Measurements from ENCODE around the gene PJA2. TPM values are rescaled to one million over a fixed set of nuclear protein-coding genes. Genes with fewer than 3 reads are reported as not detected.
"Not testable (repeated sequence)": the region's sequence is repeated elsewhere in the genome, so short reads cannot be mapped to it uniquely, and the experiment has no call there.

Gene PJA2, protein sequence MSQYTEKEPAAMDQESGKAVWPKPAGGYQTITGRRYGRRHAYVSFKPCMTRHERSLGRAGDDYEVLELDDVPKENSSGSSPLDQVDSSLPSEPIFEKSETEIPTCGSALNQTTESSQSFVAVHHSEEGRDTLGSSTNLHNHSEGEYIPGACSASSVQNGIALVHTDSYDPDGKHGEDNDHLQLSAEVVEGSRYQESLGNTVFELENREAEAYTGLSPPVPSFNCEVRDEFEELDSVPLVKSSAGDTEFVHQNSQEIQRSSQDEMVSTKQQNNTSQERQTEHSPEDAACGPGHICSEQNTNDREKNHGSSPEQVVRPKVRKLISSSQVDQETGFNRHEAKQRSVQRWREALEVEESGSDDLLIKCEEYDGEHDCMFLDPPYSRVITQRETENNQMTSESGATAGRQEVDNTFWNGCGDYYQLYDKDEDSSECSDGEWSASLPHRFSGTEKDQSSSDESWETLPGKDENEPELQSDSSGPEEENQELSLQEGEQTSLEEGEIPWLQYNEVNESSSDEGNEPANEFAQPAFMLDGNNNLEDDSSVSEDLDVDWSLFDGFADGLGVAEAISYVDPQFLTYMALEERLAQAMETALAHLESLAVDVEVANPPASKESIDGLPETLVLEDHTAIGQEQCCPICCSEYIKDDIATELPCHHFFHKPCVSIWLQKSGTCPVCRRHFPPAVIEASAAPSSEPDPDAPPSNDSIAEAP
- 79.4 TPM for polyA plus RNA-seq (2013, experiment 1 of 2; ENCODE audit: insufficient read length)
- polyA plus RNA-seq (2013, experiment 2 of 2; ENCODE audit: insufficient read length): 76.0 TPM

DNA sequence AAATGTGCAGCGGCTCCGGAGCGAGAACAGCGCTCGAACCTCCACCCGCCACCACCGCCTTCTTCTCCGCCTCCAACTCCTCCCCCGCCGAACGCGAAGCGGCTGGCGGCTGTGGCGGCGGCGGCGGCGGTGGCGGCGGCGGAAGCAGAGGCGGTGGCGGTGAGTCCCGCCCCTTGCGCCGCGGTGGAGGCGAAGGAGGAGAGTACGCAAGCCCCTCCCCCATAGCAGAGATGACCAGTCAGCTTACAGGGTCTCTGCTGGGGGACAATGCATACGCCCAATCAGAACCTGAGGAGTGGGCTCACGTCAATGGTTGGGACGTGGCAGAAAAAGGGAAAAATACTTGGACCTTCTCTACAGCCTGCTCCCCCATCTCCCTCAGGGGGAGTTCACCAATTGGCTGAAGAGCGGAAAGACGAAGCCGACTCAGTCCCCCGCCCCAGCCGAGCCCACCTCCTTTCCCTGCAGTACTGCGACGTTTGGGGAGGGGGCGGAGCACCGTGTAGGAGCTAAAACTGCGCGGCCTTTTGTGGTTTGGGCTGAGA, at the start of gene PJA2:
Gene PJA2 (minus strand): TSS at position 131 of the 545 bp plus-strand sequence. CDS start 26,541 bp downstream, outside the sequence.
- peak; percentile 100 for DNase-seq

DNA sequence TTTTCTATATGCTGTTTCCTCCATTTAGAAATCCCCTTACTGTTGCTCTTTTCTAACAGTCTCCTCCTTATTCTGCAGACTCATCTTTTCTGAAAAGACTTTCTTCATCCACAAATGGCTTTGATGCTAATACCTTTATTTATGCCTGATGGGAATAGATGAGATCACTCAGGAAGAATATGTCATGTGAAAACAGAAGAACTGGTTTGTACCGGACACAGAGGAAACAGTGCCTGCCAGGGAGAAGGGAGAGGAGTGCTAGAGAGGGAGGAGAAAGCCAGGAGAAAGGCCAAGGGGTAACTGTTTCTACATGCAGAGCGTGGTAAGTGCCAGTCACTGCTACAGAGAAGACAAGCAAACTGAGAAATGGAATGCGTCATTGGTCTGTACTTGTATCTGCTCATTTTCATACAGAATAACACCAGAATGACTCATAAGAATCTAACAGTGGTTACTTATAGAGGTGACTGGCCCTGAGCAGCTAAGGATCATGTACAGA, 45.9 kb upstream of the PJA2 start:
- peak; percentile 95 for DNase-seq

DNA sequence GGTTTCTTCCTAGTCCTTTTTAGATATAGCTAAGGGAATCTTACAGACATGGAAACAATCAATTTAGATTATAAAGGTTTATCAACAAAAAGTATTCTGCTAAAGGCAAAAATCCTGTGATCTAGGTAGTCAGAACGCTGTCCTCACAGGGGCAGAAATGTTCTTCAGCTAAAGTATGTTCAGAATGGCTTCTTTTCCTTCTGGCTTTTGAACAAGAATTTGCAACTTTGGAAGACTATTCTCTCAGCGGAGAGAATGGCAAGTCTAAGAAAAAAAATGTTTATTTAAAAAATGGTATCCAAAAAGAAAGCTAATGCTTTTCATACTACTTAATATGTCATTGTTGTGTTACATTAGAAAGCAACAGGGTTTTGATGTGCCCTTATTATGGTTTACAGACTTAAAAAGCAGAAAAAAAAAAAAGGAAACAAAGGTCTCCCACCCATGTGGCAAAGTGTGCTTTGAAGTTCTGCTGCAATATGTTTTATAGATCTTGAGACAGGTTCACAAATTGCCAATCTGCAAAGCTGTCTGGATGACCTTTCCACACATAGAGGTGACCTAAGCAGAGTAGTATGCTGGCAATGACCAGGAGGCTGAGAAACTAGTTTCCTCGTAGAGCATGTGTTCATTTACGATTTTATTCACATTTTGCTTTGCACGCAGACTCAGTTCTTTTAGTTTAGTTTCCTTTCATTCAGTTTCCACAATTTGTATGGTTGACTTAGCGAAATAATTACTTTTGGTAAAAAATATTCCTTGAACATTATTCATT, 45.1 kb upstream of the PJA2 start:
- peak; percentile 37 for DNase-seq

DNA sequence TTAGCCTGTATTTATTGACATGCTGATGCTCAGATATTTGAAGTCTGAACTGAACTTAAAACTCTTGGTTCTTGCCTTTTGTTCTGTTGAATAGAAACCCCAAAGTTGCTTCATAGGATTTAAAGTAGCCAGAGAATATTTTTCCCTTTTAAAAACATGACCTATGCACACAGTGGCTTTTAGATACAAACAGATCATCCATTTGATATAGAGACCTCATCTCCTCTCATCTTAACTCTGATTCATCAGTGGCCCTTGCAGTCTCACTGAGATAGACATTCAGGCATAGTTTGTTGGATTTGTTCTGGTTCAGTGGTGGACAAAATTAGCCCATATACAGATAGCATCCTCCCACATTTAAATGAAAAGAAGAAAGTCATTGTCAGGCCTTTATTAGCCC, 43.5 kb upstream of the PJA2 start:
- no peak for DNase-seq

DNA sequence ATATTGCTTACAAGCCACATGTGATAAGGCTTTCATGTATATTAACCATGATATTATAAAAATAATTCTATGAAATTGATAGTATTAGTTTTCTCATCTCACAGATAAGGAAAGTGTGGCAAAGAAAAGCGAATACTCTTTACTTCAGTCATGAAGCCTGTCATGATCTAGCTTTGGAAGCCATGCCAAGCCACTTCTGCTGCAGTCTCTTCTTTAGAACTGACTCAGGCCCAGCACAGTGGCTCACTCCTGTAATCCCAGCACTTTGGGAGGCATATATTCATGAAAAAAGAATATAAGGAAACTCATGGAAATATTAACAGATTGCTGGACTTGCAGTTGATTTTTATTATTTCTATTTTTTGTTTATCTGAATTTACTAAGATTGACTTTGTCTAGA, 42.9 kb upstream of the PJA2 start:
- DNase-seq: no peak

DNA sequence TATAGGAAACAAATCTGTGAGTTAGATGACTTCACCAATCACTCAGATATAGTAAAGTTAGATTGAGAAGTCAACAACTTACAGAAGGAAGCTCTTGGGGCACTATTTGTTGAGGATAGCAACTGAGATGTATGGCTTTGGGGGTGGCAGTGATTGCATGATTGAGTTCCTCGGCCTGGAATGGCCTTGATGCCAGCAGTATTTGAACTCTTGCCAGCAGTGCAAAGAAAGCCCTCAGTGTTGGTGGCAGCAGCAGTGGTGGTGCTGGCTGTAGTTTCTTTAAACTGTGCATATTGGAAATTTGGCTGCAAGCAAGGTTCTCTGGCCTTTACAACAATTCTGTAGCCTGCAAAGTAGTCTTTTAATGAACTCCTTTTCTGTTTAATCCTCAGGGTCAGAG, 41.4 kb upstream of the PJA2 start:
- DNase-seq: no peak

DNA sequence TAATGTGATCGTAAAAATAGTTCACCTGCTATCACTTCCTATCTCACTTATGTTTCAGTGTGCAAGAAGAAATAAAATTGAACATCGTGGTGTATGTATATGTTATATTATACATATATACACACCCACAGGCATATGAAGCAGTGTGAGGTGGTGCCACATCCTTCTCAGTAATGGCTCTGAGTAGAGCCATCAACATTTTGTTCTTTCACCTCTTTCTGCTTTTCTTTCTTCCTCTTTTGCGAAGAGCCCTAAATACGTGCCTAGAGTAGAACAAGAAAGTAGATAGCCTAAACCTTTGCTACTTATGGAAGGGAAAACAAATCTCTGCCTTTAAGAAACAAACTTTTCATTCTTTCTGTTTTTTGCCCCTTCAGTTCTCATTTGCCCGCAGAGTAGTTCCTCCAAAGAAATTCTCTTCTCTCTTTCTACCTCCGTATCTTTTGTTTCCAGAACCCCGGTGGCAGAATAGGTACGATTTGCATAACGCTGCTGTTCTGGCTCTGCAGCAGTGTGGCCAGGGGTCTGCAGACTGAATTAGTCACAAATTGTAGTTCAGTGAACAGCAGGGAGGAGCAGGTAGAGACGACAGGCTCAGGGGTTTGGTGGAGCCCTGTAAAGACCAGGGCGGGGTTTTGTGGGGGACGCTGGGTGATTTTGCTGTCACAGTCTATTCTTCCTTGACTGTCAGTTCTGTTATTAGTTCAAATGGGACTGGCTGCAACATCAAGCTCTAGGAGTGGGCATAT, 40.5 kb upstream of the PJA2 start:
- DNase-seq: no peak

DNA sequence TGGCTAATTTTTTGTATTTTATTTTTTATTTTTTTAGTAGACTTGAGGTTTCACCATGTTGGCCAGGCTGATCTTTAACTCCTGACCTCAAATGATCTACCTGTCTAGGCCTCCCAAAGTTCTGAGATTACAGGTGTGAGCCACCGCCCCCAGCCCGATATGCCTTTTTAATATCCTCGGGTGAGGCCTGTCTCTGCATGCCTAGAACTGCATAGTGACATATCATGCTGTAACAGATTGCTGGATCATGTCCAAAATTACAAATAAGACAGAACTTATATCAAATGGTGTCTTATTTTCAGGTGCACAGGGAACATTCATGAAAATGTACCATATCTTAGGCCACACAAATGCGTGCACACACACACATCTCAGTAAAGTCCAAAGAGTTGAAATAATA, 39.1 kb upstream of the PJA2 start:
- no peak for DNase-seq

DNA sequence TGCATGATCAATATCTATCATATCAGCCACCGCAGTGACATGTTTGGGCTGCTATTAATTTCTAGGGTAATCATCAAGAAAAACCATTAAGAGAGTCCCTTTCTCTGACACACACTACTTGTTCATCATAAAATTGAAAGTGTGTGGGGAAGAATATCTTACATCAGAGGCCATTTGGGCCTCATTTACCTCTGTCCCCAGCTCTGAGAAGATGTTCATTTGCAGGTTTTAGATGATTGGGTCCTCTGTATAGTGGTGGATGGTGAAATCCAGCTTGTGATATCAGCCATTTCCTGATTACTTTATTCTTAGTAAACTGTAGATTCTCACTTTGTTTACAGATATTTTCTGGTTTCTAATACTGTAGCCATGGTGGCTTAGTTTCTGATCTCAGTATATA, 29.8 kb upstream of the PJA2 start:
- DNase-seq: no peak

DNA sequence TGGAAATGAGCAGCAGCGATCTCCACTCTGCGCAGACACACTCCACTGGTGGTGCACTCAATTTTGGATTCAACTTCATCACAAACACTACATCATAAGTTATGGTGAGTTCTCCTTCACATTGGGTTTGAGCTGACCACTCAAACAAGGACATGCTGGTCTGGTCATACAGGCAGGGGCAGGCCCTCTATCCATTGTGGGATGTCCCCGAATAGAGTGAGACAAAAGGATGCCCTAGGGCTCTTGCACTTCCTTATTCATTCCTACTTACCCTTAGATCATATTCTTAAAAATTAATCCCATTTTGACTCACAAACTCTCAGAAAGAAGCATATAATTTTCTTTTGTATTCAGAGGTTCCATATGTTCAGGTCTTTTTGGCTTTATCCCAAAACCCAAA, 16.3 kb upstream of the PJA2 start:
- no peak for DNase-seq

DNA sequence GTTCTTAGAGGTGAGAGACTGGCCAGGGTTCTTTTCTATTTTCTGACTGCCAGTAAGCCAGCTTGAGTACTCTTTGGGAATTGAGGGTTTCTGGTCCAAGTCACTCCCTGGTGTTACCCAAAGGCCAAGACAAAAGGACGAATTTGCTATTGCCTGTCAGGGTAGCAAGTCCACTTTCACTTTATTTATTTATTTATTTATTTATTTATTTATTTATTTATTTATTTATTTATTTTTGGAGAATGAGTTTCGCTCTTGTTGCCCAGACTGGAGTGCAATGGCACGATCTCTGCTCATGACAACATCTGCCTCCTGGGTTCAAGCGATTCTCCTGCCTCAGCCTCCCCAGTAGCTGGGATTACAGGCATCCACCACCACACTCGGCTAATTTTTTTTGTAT, 15.7 kb upstream of the PJA2 start:
- DNase-seq: not testable (repeated sequence)

DNA sequence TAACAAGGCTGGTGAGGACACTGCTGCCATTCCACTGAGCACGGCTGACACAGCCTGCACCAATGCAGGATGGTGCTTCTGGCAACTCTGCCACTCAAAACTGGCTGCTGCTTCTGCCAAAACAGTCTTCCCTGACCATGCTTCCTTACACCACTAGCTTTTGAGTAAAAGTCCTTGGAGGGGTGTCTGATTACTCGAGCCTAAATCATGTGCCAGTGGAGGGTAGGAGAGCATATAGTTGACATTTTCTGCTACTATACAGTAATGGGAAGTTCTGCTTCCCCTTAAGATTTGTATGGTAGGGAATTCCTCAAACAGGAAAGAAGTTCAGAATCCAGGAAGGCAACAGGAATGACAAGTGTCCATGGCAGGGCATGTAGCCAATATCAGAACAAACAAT, 12.2 kb upstream of the PJA2 start:
- no peak for DNase-seq

DNA sequence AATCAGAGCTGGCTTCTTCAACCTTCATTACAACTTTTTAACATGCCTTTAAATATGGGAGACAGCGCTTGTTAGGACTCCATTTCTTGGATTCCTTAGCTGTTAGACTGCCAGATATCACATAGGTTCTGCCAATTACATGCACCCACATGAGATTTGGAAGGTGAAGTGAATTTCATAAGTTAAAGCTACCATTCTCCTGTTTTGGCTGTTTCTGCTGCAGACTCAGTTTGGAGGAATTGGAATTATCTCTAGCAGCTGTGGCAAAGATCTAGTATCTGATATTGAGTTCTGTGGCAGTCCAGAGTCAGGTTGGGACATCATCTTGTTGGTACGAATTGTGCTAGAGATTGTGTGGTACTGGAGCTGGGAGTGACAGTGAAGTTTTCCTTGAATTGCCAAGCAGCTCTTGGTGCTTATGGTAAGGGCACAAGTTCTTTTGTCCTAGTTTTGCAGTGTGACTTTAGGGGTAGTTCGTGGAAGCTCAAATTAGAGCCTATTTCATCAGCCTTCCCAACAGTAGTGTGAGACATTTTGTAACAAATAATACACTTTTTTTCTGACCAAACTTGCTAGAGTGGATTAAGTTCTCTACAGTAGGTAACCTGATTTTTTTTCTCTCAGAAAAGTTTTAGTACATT, 9.1 kb upstream of the PJA2 start:
- DNase-seq: no peak

DNA sequence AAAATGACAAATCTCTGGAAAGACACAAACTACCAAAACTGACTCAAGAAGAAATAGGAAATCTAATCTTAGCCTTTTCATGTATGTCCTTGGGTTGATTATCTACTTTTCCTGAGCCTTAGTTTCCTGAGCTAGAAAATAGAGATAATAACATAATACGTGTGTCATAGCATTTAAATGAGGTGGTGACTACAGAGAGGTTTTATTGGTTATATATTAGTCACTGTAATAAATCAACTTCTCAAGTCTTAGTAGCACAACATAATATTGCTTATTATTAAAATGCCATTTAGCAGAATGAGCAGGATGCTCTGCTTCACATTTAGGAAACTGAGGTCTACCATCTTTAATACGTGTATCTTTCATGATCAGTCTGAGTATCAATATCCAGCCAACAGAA, 7.1 kb upstream of the PJA2 start:
- no peak for DNase-seq

DNA sequence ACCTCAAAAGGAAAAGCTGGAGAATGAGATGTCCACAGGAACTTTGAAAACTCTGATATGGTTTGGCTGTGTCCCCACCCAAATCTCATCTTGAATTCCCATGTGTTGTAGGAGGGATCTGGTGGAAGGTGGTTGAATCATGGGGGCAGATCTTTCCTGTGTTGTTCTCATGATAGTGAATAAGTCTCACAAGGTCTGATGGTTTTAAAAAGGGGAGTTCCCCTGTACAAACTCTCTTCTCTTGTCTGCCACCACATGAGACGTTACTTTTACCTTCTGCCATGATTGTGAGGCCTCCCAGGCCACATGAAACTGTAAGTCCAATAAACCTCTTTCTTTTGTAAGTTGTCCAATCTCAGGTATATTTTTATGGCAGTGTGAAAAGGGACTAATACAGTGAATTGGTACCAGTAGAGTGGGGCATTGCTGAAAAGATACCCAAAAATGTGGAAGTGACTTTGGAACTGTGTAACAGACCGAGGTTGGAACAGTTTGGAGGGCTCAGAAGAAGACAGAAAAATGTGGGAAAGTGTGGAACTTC, 4.2 kb upstream of the PJA2 start:
- not testable (repeated sequence) for DNase-seq

DNA sequence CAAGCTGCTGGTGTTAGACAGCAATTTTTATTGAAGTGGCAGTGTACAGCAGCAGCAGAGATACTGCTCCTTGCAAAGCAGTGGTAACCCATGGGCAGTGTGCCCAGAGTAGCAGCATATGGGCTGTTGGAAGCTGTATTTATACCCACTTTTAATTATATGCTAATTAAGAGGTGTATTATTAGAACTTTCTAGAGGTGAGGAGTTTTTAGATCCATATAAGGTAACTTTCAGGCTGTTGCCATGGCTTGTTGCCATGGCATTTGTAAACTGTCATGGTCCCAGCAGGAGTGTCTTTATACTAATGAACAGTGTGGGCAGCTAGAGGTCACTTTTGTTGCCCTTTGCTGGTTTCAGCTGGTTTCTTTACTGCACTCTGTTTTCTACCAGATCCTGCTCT, 3.7 kb upstream of the PJA2 start:
- DNase-seq: no peak

DNA sequence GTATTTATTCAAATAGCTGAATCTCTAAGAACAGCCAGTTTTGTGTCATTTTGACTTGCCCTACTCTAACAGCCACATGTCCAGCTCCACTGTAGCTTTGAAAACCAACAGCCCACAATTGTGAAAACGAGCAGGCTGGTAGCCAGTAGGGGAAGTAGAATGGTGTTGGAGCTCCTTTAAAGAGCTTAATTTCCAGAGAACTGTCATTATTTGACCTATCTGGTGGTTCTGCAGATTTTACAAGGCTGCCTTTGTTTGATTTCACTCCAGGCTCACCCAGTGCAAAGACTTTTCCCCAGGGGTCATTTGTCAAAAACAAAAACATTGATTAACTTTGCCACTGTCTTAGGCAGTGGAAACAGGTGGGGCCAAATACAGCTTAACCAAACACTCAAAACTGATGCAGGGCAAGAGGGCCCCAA, 3.2 kb upstream of the PJA2 start:
- no peak for DNase-seq

DNA sequence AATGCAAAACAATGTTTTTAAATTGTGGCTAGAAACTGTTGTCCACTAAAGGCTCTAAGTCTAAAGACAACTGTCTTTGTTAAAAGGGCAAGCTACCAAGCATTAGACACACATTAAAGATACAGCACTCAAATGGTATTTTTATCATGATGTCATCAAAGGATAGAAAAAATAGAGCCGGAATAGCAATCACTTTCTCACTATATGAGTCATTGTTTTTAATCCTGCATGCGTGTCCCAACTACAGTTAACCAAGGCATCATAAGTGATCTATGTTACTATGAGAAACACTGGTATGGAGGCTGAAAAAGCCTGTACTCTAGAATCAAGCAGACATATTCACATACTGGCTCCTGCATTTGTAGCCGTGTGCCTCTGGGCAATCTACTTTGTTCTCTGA, 1.9 kb upstream of the PJA2 start:
- peak; percentile 92 for DNase-seq

DNA sequence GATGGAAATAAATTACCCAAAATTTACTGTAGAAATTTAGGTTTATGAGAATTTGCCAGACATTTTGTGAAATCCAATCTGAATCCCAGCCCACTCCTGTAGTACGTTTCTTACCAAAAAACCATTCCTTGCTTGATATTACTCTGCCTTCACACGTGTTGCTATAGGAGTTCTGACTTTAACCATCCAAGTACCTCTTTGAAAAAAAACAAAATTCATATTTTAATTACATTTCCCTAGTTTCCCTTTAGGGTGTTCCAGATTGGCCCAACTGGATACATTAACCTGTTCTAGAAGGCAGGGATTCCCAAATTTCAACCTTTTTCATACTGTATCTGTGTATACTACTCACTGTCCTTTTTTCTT, 1.4 kb upstream of the PJA2 start:
- no peak for DNase-seq

DNA sequence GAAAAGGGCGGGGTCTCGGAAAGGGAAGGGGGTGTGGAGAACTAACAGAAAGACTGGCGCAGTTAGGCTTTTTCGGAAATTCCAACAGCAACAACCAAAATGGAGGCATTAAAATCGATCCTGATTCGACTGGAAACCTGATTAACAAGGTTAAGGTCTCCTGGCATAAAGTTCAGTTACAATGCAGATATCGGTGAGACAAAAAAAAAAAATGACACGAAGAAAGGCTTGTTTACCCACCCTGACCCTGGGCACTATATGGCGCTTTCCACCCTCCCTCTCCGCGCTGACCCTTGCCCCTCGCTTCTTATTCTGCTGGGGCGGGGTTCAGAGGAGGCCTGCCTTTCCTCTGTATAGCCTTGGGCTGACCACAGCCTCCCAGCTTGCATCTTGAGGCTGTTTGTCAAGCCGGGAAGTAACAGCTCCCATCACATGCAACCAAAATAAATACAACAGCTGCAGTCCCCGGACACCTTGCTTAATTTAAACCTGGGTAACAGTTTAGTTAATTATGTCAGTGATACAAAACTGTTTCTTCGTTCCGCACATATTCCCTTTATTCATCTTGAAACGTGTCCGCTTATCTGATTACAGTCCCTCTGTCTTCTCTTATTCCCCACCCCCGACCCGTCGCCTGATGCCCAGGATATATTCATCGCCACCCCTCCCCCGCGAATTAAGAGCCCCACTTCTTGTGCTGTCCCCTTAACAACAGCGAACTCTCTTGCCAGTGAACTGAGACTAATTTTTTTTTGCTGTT, 795 bp upstream of the PJA2 start:
- DNase-seq: peak; percentile 73

Measured in fibroblast of skin of abdomen (primary cell).